Stimulated activated naive CD4-positive, alpha-beta T cell treated with Interleukin-2 at 50 U/mL for 16 hours (primary cell): Measurements from ENCODE around the gene RPRD1B.
"Not testable (repeated sequence)": the region's sequence is repeated elsewhere in the genome, so short reads cannot be mapped to it uniquely, and the experiment has no call there.

Experiments used
- DNase-seq: peaks from one replicate; lab custom pipeline; 2025; lab: John Stamatoyannopoulos, UW

RPRD1B gene

DNA sequence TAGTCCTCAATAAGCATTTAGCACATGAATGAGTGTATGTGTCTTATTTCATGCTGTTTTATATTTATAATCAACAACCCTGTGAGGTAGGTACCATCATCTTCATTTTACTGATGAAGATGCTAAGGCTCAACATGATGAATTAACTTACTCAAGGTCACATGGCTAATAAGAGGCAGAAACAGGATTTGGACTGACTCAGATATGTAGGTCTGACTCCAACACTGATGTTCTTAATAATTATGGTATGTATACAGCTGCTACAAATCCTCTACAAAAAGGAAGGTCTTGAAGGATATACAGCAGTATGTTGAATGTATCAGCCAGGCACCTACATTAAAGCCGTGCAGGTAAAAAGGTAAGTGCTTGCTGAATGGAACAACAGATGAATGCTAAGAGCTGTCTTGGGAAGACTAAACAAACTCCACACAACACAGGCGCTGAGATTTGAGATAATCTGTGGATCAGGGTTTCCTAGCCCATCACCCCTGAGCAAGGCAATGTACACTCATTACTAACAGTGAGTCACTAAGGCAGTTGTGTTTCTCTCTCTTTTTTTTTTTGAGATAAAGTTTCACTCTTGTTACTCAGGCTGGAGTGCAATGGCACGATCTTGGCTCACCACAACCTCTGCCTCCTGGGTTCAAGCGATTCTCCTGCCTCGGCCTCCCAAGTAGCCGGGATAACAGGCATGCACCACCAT lies 32.2 kb upstream of the RPRD1B start:
- no peak for DNase-seq

DNA sequence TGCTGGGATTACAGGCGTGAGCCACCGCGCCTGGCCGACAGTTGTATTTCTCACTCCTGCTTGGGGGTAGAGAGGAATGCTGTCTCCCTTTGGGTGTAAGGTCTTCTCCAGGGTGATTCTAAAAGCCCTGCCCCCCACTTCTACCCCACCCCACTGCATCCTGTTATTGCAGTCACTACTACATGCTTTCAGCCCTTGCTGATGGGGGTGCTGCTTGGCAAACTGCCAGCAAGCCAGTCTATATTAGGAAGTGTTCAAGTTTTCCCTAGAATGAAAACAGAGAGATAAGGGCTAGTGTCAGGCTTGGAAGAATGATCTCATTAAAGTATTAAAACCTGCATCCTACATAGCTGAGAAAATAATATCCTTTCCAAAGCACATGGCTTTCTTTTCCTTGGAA lies 31.6 kb upstream of the RPRD1B start:
- no peak for DNase-seq

DNA sequence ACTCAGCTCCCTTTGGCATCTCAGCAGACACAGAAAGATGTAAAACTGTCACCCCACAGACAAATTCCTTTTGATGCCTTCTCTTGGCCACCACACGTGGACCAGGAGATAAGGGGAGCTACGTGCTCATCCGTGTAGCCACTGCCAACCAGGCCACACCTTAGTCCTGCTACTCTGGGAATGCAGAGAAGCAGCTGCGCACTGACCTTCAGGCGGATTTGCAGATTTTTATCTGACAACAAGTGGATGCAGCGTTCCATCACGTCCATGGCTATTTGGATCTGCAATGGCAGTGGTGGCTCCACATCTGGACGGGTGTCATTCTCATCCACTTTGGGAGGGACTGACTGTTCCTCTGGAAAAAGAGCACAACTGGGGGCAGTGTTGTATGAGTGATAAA lies 31.1 kb upstream of the RPRD1B start:
- no peak for DNase-seq

DNA sequence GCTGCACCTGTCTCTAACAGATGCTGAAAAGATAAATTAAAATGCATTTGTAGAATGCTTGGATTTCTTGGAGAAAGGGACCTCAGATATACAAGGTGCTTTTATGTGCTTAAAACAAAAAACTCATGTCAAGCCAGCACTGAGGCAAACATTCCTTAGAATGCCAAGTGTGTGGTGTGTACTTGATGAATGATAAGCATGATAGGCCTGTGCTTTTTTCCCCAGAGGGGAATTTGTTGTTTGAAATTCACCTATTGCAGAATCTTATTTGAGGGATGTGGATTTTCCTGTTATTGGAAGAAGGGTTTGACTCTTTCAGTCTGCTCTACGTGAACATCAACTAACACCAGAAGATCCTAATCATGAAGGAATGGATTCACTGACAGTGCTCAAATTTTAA lies 29.1 kb upstream of the RPRD1B start:
- DNase-seq: no peak

DNA sequence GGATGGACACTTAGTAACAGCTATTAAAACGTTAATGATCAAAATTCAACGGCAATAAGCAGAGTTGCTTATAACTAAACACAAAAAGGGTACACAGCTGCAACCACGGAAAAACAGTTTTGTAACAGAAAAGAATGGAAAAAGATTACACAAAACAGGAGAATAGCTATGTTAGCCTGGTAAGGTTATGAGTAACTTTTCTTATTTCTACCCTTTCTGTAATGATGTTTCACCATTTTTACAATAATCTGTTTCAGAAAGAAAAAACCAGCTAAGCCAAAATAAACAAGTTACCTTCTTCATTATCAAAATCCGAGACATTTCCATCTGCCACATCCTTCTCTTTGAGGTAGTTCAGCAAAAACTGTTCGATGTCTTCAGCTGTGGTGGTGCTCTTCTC lies 27.6 kb upstream of the RPRD1B start:
- no peak for DNase-seq

DNA sequence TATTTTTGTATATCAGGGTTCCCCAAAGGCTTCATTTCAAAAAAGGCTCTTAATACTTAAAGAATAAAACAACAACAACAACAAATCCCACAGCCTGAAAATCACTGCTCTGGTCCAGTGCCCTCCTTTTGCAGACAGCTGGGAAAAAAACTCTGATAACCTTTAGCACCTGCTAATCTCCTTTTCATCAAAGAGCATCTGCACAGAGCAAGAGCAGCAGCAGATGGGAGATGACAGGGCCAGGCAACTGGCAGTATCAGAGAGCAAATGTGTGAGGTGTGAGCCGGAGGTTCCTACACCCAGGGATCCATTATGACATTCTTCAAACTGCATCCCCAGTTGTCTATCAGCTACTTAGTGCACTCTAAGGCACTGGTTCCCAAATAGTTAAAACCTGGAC lies 26.0 kb upstream of the RPRD1B start:
- DNase-seq: no peak

DNA sequence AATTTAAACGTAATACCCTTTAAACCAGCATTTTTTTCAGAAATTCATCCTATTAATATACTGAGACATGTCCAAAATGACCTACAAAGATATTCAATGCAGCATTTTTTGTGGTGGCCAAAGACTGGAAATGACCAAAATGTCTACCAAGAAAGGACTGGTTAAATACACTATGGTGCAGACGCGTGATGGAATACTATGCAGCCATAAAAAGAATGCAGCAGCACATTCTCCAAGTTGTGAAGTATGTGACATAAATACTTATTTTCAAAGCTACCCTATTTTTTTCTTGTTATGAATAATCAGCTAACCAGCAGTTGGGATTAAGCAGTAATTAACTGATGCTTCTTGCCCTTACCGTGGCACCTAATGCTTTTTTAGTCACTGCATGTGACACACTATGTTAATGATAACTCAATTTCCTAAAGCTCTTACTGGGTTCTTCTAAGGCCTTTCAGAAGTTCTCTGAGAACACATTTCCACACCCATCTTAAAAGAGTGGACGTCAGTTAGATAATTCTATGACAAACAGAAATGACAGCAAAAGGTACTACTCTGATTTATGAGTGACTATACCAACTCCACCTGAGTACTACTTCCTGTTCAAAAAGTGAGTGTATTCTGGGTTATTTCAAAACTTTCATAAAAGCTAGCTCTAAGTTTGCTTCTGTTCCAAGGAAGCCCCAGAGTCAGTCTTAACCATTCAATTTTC lies 25.2 kb upstream of the RPRD1B start:
- no peak for DNase-seq

DNA sequence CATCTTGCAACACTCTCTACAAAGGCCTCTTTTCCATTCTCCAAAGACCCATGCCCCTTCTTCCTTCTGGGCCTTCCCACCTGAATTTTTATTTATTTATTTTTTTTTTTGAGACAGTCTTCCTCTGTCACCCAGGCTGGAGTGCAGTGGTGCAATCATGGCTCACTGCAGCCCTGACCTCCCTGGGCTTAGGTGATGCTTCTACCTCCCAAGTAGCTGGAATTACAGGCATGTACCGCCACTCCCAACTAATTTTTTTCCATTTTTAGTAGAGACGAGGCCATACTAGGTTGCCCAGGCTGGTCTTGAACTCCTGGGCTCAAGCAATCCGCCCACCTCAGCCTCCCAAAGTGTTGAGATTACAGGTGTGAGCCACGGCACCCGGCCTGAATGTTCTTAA lies 24.1 kb upstream of the RPRD1B start:
- not testable (repeated sequence) for DNase-seq

DNA sequence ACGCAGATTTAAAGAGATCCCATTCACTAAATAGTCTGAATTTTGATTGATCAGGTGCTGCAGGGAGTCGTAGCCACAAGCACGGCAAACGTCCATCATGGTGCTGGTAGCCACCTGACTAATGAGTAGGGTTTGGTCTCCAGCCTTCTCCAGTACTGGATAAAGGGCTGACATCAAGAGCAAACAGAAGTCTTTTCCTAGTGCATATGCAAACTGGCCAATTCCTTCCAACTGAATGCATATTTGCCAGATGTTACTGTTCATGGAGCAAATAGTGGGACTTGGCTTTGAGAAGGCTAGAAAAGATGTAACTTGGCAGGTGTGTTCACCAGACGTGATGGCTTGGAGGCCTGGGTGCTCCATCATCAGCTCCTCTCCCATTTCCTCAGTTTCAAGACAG lies 21.9 kb upstream of the RPRD1B start:
- DNase-seq: no peak

DNA sequence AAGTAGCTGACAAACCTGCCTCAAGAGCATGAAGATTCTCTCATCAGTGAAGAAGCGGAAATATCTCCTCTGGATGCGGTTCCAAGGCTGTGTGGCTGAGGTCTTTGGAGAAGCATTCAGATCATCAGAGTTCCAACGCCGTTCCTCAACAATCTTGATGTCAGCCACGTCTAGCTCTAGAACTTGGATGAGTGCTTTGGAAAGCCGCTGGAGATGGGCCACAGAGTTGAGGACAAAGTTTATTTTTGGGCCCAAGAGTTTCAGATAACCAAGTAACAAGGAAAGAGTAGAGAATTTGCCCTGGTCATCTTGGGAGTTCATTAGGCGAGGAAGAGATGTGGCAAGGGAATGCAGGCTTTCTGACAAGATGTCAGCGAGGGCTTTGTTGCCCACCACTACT lies 21.2 kb upstream of the RPRD1B start:
- no peak for DNase-seq

DNA sequence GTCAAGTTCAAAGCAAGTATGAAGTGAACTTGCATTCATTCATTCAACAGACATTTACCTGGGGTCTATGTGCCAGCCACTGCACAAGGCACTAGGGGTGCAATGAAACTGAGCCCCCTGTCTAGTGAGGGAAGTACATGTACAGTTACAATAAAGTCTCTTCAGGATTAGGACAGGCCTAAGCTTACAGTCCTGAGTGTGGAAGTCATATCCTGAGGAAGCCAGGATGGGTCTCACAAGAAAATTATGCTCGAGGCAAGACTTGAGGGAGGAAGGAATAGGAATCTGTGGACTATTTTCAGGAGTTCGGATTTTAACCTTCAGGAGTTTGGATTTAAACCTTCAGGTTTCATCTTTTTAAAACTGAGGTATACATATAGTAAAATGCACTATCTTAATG lies 19.7 kb upstream of the RPRD1B start:
- no peak for DNase-seq

DNA sequence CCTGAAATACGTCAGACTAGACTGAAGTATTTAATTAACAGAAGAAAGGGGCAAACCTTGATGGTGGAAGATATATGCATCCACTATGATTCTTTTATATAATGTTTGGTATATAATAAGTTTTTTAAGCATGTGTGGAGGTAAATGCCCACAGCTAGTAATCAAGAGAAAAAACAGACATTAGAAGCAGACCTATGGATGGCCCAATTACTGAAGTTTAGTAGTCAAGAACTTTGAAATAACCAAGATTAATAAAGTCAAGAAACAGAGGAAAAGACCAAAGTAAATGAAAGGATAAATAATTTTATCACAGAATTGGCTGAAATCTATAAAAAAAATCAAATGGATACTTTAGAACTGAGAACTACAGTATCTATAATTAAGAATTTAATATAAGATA lies 15.6 kb upstream of the RPRD1B start:
- DNase-seq: no peak

DNA sequence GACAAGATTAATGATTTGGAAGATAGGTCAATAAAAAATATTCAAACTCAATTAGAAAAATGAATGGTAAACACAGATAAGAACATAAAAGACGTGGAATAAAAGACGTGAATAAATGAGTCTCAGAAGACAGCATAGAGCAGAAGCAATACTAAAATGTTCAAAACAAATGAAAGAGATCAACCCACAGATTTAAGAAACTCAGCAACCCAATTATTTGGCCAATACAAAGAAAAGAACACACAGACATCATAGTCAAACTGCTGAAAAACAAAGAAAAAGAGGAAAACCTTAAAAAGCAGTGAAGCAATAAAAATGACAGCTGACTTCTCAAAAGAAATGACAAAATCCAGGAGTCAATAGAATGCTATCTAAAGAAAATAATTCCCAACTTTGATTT lies 15.2 kb upstream of the RPRD1B start:
- DNase-seq: no peak

DNA sequence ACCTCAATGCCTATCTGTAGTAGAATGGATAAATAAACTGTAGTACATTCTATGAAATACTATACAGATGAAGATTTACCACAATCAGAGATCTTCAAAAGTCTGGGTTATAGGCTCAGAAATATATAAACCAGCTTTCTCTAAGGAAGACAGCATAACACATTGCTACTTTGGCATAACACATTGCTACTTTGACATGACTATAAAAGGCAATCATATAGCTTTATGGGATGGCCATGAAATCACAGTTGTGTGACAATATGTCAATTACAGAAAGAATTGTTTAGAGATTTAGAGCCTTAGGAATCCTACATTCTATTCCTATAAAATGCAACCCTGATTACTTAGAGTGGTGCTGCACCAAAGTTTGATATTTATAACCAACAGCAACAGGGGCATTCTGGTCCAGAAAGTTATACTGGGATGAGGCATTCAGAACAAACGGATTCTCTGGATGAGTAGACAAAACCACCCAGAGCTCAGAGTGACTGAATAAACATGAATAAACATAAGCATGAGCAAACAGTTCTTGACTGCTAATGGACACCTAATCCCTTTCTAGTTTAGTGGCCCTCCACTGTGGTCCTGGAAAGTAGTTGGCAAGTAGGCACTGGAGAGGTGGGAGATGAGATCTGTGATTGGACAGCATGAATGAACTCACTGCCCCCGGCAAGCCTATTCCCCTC lies 12.3 kb upstream of the RPRD1B start:
- no peak for DNase-seq

DNA sequence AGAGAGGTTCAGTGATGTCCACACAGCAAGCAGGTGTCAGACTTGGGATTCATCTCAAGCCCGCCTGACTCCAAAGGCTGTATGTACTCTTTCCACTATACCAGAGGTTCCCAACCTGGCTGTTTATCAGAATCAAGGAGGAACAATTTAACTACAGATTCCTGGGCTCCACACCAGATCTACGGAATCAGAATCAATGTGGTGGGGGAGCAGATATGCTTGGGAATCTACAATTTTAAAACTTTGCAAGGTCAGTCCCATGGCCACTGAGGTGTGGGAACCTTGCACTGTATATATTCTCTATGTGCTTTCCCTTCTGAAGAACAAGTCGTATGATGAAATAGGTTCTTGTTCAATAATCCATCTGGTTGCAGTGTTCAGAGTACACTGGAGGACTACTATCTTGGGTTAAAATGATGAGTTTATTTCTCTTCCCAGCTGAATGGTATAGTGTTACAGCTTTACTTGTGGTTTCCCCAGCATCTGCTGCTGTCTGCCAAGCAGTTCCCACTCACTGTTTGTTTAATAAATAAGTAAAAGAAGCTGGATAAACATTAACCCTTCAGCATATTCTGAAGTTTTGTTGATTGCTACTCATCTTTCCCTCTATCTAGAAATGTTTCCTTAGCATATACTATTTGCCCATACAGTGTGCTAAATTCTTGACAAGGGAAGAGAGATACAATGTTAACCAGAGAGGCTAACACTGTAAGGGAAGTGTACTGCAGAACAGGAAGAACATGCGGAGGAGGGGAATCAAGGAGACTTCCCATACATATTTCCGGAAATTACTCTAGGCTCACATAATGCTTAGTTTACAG lies 10.2 kb upstream of the RPRD1B start:
- no peak for DNase-seq

DNA sequence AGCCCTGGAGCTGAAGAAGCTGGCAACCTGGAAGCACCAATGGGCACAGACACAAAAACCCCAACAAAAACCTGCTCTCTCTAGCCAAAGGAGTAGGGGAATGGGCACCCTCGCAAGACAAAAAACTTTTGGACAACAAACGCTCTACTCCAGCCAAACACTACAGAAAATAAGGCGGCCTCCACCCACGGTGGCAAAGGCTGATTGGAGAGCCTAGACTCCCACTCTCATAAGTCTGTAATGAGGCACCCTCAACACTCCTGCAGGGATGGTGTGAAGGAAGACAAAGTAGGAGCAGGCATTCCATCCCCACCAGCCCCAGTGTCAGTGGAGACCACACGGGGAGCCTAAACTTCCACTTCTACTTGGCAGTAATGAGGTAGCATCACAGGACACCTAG lies 9.1 kb upstream of the RPRD1B start:
- DNase-seq: no peak

DNA sequence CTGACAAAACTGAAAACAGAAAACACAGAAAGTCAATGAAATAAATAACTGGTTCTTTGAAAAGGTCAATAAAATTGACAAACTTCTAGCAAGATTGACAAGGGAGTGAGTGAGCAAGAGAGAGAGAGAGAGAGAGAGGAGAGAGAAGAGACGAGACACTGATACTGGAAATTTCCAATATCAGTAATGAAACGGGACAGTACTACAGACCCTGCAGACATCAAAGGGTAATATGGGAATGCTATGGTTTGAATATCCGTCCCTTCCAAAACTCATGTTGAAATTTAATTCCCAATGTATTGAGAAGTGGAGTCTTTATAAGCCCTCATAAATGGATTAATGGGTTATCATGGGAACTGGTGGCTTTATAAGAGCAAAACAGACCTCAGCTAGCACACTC lies 4.1 kb upstream of the RPRD1B start:
- no peak for DNase-seq

DNA sequence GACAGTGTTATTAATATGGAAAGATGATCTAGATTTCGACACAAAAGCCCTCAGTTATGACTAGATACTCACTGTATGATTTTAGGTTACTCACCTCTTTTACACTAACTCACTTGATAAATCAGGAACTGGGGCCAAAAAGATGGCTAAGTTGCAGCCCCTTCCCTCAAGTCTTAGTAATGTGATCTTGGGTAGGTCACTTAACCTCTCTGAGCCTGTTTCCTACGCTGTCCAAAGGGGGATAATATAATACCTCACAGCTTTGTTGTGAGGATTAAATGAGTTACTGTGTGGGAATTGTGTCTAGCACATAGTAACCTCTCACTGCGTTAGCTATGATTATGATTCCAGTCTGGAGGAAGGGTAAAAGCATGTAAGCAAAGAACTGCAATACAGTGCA lies 1.6 kb upstream of the RPRD1B start:
- DNase-seq: no peak

DNA sequence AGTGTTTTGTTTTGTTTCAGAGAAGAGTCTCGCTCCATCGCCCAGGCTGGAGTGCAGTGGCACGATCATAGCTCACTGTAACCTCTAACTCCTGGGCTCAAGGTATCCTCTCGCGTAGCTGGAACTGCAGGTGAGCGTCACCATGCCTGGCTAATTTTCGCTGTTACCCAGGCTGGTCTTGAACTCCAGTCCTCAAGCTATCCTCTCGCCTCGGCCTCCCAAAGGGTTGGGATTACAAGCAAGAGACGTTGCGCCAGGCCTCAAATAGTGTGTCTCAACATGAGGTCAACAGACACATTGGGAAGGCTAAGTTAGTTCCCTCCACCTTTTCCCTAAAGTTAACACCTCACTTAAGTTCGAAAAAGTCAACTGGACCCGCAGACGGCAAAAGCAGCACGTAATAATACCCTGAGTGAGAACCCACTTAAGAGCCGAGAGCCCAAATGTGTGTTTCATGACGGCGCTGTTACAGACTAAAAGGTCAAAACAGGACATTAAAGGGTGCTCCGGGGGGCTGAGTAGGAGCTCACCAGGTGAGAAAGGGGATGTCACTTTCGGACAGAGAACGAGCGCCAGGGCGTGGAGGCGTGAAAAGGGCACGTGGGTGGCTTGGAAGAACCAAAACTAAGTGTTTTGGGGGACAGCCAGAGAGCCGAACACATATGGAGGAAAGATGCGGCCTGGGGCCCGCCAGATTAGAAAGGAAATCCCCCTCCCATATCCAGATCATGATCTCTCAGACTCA lies 789 bp upstream of the RPRD1B start:
- peak; percentile 72 for DNase-seq

DNA sequence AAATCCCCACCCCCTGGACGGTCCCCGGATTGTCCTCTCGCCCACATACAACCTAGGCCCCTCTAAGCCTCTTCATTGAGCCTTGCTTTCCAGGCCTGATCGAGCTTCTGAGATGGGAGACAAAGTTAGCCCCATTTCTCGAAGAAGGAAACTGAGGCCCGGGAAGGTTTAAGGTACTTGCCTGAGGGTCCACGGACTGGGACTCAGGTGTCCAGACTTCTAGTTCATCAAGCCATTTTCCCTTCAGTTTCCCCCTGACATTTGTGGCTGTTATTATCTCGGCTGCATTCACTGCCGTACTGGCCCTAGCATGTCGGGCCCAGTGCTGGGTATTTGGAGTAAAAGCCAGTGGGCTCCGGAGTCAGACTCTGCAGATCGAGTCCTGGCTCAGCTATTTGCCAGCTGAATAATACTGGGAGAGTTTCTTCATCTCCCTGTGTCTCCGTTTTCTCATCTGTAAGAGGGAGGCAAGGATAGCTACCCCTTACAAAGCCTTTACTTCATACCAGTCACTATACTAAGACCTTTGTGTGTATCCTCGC lies 633 bp downstream of the RPRD1B start:
- DNase-seq: no peak

DNA sequence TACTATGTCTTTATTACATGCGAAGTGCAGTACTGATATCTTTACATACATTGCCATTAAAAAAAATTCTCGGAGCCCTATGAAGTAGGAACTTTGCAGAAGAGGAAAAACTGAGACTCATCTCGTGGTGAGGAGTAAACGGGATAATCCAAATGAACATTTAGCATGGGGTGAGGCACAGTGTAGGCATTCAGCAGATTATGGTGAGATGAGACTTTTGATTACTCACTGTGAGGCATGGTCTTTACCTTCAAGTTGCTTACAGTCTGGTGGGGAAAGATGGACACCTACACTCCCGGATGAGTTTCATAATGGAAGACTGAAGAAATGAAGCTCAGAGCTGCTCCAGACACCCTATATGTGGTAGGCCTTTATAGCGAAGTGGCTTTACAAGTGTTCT lies 1.4 kb downstream of the RPRD1B start:
- no peak for DNase-seq

DNA sequence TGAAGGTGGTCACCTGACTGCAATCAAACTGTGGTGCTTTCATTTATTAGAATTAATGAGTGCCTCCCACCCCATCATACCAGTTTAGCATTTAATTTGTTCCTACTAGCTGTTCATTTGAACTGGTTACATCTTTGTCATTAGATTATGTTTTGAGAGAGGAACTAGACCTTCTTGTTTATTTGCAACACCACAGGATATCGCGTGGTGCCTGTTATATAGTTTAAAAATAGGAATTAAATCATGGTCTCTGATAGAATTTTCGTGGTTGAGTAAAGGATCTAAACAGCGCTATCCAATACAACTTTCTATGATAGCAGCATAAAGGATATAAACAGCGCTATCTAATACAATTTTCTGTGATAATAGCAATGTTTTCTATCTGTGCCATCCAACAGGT lies 2.8 kb downstream of the RPRD1B start:
- no peak for DNase-seq
